BJ (cell line): ENCODE data around the gene PRKG1. TPM values are rescaled to one million over a fixed set of nuclear protein-coding genes. Genes with fewer than 3 reads are reported as not detected.

Experiments
- CTCF ChIA-PET: fragments of 350-600 bp; formaldehyde crosslinking; extraction: SDS; loops from one replicate; lab custom pipeline; 2021; ENCODE audit warnings: antibody characterized with exemption, inconsistent platforms; lab: Yijun Ruan, JAX
- POLR2A ChIA-PET: fragments of 300-600 bp; sonication (Branson Sonifier 250); formaldehyde crosslinking; extraction: SDS; loops from one replicate; lab custom pipeline; 2021; ENCODE audit warnings: antibody characterized with exemption; lab: Charles Lee
- DNase-seq: peaks from one replicate; pipeline ENCODE4 v3.0.0-alpha.2; 2011; ENCODE audit warnings: low read depth
- H3K27me3 ChIP-seq: 2 replicates; pipeline ENCODE4 v1.6.0; 2011; ENCODE audit warnings: low read length; ENCODE audit not compliant: control insufficient read depth, insufficient read depth
- H3K36me3 ChIP-seq: 2 replicates; pipeline ENCODE4 v1.5.1; 2011; ENCODE audit warnings: low read length; ENCODE audit not compliant: control insufficient read depth, insufficient read depth
- H3K4me3 ChIP-seq: 2 replicates; pipeline ENCODE4 v1.5.1; 2011; ENCODE audit warnings: low read depth, mild to moderate bottlenecking, control low read depth, low read length
- polyA plus RNA-seq: library from polyadenylated mRNA; depleted of rRNA; stranded (reverse); fragments of >200 nt; gene quantifications from 2 replicates; pipeline ENCODE4 v1.2.3, GENCODE V29; 2011
- TF ChIP-seq, protein P1 (sequence below): IDR thresholded peaks from 2 replicates; pipeline ENCODE4 v1.5.1; 2011; ENCODE audit warnings: low read depth, mild to moderate bottlenecking, control low read depth, inconsistent platforms, low read length, moderate library complexity; ENCODE audit not compliant: insufficient read depth

Gene PRKG1
- polyA plus RNA-seq, 1 experiment, result 9.7 TPM

DNA sequence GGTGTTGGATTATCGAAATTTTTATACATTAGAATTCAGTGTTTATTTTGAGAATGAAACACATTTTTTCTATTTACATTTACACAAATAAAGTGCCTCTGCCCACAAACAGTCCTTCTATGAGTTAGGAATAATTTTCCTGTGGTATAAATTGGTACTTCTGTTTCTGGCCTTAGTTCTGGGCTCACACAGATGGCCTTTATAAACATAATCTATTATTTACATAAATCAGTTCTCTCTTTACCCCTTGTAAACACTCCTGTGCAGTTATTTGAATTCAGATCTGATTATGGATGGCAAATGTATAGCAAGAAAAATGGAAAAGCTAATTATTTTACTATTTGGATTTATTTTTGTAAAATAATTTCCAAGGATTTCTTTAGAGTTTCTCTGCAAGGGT lies 143.2 kb downstream of the PRKG1 start:
- ChIA-PET POLR2A (no interaction called here), CTCF (no interaction called here)
- no peak for DNase-seq
- H3K36me3 ChIP-seq, result no peaks in the 10 kb centered on the region
- no peak overlapping the region for H3K4me3 ChIP-seq
- TF ChIP-seq, protein P1, sequence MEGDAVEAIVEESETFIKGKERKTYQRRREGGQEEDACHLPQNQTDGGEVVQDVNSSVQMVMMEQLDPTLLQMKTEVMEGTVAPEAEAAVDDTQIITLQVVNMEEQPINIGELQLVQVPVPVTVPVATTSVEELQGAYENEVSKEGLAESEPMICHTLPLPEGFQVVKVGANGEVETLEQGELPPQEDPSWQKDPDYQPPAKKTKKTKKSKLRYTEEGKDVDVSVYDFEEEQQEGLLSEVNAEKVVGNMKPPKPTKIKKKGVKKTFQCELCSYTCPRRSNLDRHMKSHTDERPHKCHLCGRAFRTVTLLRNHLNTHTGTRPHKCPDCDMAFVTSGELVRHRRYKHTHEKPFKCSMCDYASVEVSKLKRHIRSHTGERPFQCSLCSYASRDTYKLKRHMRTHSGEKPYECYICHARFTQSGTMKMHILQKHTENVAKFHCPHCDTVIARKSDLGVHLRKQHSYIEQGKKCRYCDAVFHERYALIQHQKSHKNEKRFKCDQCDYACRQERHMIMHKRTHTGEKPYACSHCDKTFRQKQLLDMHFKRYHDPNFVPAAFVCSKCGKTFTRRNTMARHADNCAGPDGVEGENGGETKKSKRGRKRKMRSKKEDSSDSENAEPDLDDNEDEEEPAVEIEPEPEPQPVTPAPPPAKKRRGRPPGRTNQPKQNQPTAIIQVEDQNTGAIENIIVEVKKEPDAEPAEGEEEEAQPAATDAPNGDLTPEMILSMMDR, result no peak
- H3K27me3 ChIP-seq, result no peaks in the 10 kb centered on the region

- CTCF ChIA-PET, result interaction anchor here (1.3 to 1.5 kb wide), 2 partner anchors 14 to 160 kb away, joined by 3 read pairs; no protein-coding TSS in a partner anchor
- Histone ChIP-seq H3K27me3 (no peaks in the 10 kb centered on the region), H3K36me3 (no peaks in the 10 kb centered on the region), H3K4me3 (no peak overlapping the region)
- TF ChIP-seq, protein P1, result no peak
- DNase-seq, result peak; percentile 78
- POLR2A ChIA-PET, result interaction anchor here (0.7 kb wide), 1 partner anchor 20 kb away, joined by 4 read pairs; no protein-coding TSS in a partner anchor
Observed at GRCh38 chr10:51224671-51225161, 150.4 kb downstream of the PRKG1 start.

DNA sequence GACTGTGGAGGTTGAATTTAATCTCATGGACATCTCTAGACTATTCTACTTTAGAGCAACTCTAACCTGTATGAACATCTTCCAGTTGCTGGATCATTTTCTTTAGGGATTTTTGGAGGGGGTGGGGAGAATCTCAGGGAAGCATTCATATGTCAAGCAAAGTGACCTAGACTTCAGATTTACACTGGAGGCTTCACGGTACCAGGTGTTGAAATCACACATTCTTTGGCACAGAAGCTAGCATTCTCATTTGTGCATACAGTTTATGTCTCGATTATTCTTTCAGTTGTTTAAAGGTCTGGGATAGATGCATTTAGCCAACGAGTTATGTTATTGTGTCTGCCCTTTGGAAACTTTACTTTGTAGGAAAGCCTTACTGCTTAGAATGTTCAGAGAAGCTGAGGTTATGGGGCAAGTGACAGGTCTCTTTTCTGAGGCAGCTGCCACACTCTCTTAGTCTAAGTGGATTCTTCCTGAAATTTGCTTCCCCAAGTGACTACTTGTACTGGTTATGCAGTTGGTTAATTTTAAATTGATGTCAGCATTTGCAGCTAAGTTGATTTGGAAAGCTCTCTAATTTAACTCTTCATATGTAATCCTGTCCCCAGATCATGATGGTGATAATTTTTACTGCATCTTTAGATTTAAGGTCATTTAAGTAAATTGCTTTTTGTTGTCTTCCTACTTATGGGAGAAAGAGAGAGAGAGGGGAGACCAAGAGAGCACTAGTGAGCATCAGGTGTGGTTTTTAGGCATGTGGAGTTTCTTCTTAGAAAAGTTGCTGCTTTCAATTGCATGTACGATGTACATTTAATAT lies 153.8 kb downstream of the PRKG1 start:
- ChIA-PET CTCF (no interaction called here), POLR2A (no interaction called here)
- H3K36me3 ChIP-seq, result no peaks in the 10 kb centered on the region
- no peak for DNase-seq
- no peaks in the 10 kb centered on the region for H3K27me3 ChIP-seq
- no peak overlapping the region for H3K4me3 ChIP-seq
- TF ChIP-seq, protein P1, result no peak

- TF ChIP-seq, protein P1, result no peak
- ChIA-PET CTCF (no interaction called here), POLR2A (no interaction called here)
- Histone ChIP-seq H3K4me3 (no peak overlapping the region), H3K27me3 (no peaks in the 10 kb centered on the region), H3K36me3 (no peaks in the 10 kb centered on the region)
- DNase-seq, result no peak
Observed at GRCh38 chr10:51228714-51229100, 154.4 kb downstream of the PRKG1 start.

DNA sequence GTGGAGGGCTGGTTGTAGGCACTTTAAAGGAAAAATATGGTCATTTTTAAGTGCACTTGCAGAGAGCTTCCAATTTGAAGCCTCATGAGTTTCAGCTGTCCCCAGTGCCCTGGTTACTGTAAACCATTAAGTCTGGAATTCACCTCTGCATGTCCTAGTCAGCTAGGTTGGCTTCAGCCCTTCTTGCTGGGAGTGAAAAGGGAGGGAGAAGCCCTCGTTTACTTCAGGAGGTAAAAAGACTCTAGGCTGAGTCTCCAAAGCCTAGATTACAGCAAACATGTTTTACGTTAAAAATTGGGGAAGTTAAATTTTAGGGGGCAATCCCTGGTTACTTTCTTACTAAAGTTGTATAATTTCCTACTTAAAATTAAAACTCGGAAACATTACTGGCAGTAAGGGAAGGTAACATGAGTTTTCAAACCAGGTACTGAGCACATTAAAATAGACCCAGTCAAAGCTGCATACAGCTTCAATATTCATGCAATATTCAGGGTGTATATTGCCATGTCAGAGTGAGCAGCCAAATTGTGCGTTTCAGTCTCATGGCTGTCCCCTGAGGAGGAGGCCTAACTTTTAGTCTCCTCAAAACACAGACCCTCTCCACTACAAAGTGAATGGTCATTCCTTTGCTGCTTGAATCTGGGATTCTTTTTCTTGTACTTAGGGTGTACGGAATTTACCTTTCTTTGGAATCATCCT lies 156.7 kb downstream of the PRKG1 start:
- ChIA-PET CTCF (interaction anchor here (0.6 kb wide), 1 partner anchor 67 kb away, joined by 5 read pairs; no protein-coding TSS in a partner anchor), POLR2A (interaction anchor here (0.6 to 0.7 kb wide), 2 partner anchors 96 to 184 kb away, joined by 3 to 10 read pairs; no protein-coding TSS in a partner anchor)

More for the DNA sequence above, 156.7 kb downstream of the PRKG1 start:
- no peaks in the 10 kb centered on the region for H3K36me3 ChIP-seq
- no peak for DNase-seq
- H3K27me3 ChIP-seq, result no peaks in the 10 kb centered on the region
- no peak overlapping the region for H3K4me3 ChIP-seq
- TF ChIP-seq, protein P1, result no peak
